ENCODE measurements around the gene ZBTB34.

Gene ZBTB34

GRCh38 chr9:126844085-126844484 lies 16.4 kb upstream of the ZBTB34 start:
- no peak for DNase-seq

- DNase-seq, result no peak
These were observed 13.4 kb upstream of the ZBTB34 start for GRCh38 chr9:126847051-126847450.

GRCh38 chr9:126849591-126850225 lies 10.7 kb upstream of the ZBTB34 start:
- no peak for DNase-seq

GRCh38 chr9:126851286-126851880 lies 9.1 kb upstream of the ZBTB34 start:
- DNase-seq, result no peak

- no peak for DNase-seq
These were observed 8.3 kb upstream of the ZBTB34 start for GRCh38 chr9:126852086-126852688.

- DNase-seq, result no peak
These were observed 6.8 kb upstream of the ZBTB34 start for GRCh38 chr9:126853667-126854066.

GRCh38 chr9:126854734-126855133 lies 5.7 kb upstream of the ZBTB34 start:
- DNase-seq, result no peak

- DNase-seq, result peak; percentile 89
These were observed 4.0 kb upstream of the ZBTB34 start for GRCh38 chr9:126856326-126856877.

- DNase-seq, result no peak
These were observed 3.0 kb upstream of the ZBTB34 start for GRCh38 chr9:126857261-126857960.

GRCh38 chr9:126859111-126859510 lies 1.3 kb upstream of the ZBTB34 start:
- no peak for DNase-seq

GRCh38 chr9:126860757-126861466 lies 473 bp downstream of the ZBTB34 start:
- DNase-seq, result no peak

- no peak for DNase-seq
These were observed 1.3 kb downstream of the ZBTB34 start for GRCh38 chr9:126861707-126862103.

- DNase-seq, result no peak
These were observed 1.8 kb downstream of the ZBTB34 start for GRCh38 chr9:126862104-126862761.

GRCh38 chr9:126864771-126865170 lies 4.3 kb downstream of the ZBTB34 start:
- DNase-seq, result no peak

GRCh38 chr9:126869368-126869767 lies 8.9 kb downstream of the ZBTB34 start:
- DNase-seq, result no peak

- DNase-seq, result no peak
These were observed 12.1 kb downstream of the ZBTB34 start for GRCh38 chr9:126872516-126872915.

- DNase-seq, result no peak
These were observed 14.3 kb downstream of the ZBTB34 start for GRCh38 chr9:126874546-126875314.

GRCh38 chr9:126875756-126876510 lies 15.5 kb downstream of the ZBTB34 start:
- no peak for DNase-seq

- DNase-seq, result no peak
These were observed 16.1 kb downstream of the ZBTB34 start for GRCh38 chr9:126876531-126876930.

GRCh38 chr9:126877418-126877817 lies 17.0 kb downstream of the ZBTB34 start:
- no peak for DNase-seq

- DNase-seq, result no peak
These were observed 18.8 kb downstream of the ZBTB34 start for GRCh38 chr9:126879288-126879687.

Measured in NCI-H1417 treated with DMSO at 0.1 percent for 48 hours (cell line).